ENCODE results near the gene ENDOV. TPM values are rescaled to one million over a fixed set of nuclear protein-coding genes. Genes with fewer than 3 reads are reported as not detected.

Gene ENDOV
- total RNA-seq, 1 experiment from 2014 or later, result 45.6 TPM

DNA sequence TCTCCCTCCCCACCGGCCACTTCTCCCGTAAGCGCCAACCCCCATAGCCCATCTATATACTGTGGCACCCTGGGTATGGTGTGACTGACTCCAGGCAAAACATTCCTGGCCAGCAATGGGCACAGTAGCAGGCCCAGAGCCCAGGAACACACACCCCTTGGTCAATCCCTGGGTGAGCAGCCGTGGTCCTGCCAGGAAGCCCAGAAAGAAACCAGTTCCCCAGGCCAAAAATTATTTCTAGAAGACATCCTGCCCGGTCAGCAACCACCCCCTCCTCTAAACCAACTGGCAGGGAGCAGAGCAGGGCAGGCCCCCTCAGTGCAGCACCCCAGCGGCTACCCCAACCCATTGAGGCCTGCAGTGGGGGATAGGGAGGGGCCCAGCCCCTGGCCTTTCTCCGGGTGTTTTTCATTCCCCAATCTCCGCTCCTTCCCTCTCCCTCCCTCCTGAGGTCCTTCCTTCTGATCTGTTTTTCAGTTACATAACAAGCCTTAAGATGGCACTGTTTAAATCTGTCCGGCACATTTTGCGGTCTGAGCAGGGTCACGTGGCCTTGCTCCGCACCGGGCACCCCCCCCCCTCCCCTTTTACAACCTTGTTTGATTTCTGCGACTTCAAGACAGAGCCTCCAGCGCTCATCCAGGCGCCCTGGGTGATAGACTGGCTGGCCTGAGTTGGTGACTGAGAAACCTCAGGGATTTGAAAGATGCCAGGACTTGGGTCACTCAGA lies 59.4 kb downstream of the ENDOV start (continued):
- TF ChIP-seq, protein P1, sequence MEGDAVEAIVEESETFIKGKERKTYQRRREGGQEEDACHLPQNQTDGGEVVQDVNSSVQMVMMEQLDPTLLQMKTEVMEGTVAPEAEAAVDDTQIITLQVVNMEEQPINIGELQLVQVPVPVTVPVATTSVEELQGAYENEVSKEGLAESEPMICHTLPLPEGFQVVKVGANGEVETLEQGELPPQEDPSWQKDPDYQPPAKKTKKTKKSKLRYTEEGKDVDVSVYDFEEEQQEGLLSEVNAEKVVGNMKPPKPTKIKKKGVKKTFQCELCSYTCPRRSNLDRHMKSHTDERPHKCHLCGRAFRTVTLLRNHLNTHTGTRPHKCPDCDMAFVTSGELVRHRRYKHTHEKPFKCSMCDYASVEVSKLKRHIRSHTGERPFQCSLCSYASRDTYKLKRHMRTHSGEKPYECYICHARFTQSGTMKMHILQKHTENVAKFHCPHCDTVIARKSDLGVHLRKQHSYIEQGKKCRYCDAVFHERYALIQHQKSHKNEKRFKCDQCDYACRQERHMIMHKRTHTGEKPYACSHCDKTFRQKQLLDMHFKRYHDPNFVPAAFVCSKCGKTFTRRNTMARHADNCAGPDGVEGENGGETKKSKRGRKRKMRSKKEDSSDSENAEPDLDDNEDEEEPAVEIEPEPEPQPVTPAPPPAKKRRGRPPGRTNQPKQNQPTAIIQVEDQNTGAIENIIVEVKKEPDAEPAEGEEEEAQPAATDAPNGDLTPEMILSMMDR (IDR thresholded peaks at IDR 0.05 in 2 of 3, conservative IDR thresholded peaks at IDR 0.05 in 1 of 3; ENCODE audit: borderline replicate concordance in 1 of 3, insufficient read depth in 1 of 3, low read depth in 2 of 3, low read length in 2 of 3), result peak; percentile 21 to 66 (median 43); a peak in 4 of 6 replicates

DNA sequence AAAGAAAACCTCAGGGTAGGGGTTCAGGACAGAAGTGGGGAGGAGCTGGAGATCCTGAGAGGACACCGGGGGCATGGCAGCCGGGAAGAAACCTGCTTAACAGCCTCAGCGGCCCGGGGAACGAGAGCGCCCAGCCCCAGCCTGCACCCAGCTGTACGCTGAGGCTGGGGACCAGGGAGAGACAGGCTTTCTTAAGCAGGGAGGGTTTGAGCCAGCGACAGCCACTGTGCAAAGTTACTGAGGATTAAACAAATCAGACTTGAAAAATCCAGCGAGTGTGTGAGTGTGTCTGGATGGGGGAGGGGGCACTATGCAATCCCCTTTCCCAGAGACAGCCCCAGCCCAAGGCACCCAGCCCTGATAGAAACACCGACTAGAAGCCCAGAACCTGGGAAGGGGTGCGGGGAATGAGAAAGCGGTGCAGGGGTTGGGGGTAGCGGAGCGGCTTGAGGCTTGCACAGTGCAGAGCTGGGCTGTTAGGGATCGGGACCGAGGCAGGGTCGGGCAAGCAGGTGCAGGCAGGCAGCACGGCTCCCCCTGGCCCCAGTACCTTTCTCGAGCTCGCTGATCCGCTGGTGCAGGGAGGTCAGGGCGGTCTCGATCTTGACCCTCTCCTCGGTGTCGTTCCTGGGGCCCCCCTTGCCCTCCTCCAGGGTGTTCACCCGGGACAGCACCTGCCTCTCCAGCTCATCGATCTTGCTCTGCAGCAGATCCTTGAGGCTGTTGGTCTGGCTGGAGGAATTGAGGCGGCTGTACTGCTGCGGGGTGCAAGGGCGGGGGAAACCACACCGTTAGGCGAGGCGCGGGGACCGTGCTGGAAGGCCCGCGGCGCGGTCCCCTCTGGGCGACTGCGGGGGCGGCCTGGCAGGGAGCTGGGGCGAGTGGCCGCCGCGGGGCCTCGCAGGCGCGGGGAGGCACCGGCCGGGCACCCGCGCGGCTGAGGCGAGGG lies 60.3 kb downstream of the ENDOV start:
- CTCF ChIA-PET, result interaction anchor here (0.7 to 1.1 kb wide), 2 partner anchors 95 to 138 kb away, joined by 3 to 5 read pairs; no protein-coding TSS in a partner anchor
- POLR2A ChIA-PET, result no interaction called here
- H3K27ac ChIP-seq (ENCODE audit: low read depth, low read length), result no peak overlapping the region
- RAD21 ChIA-PET (ENCODE audit: low non-redundant PET in 1 of 2, low total read pairs in 2 of 2, uncharacterized antibody in 2 of 2, unreplicated experiment in 2 of 2), result no interaction called here
- no peaks in the 10 kb centered on the region for H3K79me2 ChIP-seq (ENCODE audit: insufficient read depth, low read length)
- TF ChIP-seq EZH2phosphoT487 (IDR thresholded peaks at IDR 0.05; ENCODE audit: borderline replicate concordance) (no peak), EZH2 (IDR thresholded peaks at IDR 0.05) (no peak), POLR2A (IDR thresholded peaks at IDR 0.05; ENCODE audit: borderline replicate concordance, extremely low read depth, insufficient read depth, insufficient read length) (no peak), ELF1 (IDR thresholded peaks at IDR 0.05; ENCODE audit: borderline replicate concordance, low read depth) (no peak), ZFX (IDR thresholded peaks at IDR 0.05) (no peak), SRF (IDR thresholded peaks at IDR 0.05; ENCODE audit: low read depth) (no peak), POLR2AphosphoS5 (IDR thresholded peaks at IDR 0.05; ENCODE audit: low read depth, low read length) (no peak), ZNF274 (IDR thresholded peaks at IDR 0.05; ENCODE audit: low read depth, low read length) (no peak), CBX3 (IDR thresholded peaks at IDR 0.05; ENCODE audit: low read depth) (no peak), JUND (IDR thresholded peaks at IDR 0.05) (no peak), CEBPB (IDR thresholded peaks at IDR 0.05; ENCODE audit: low read depth) (no peak), RAD21 (IDR thresholded peaks at IDR 0.05; ENCODE audit: low read depth) (no peak)
- TF ChIP-seq, protein P2, sequence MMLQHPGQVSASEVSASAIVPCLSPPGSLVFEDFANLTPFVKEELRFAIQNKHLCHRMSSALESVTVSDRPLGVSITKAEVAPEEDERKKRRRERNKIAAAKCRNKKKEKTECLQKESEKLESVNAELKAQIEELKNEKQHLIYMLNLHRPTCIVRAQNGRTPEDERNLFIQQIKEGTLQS (IDR thresholded peaks at IDR 0.05), result no peak
- TF ChIP-seq, protein P1 (IDR thresholded peaks at IDR 0.05 in 2 of 3, conservative IDR thresholded peaks at IDR 0.05 in 1 of 3; ENCODE audit: borderline replicate concordance in 1 of 3, insufficient read depth in 1 of 3, low read depth in 2 of 3, low read length in 2 of 3), result no peak
- TF ChIP-seq, protein P3, sequence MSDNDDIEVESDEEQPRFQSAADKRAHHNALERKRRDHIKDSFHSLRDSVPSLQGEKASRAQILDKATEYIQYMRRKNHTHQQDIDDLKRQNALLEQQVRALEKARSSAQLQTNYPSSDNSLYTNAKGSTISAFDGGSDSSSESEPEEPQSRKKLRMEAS (IDR thresholded peaks at IDR 0.05), result no peak
- intact Hi-C loops (cut with micrococcal nuclease), result loop anchor here (1.0 kb wide), 1 partner anchor 100 kb away; no protein-coding TSS in a partner anchor
- H3K4me2 ChIP-seq (ENCODE audit: low read length), result peak overlapping the region; percentile 55
- no peaks in the 10 kb centered on the region for H3K27me3 ChIP-seq (ENCODE audit: insufficient read depth, low read length)
- H3K4me3 ChIP-seq (replicated peaks in 1 of 2; ENCODE audit: low read depth in 1 of 2, low read length in 2 of 2), result no peak overlapping the region
- ATAC-seq (peak; percentile 53), DNase-seq (ENCODE audit: low read depth, low spot score) (no peak)
- no peaks in the 10 kb centered on the region for H4K20me1 ChIP-seq (ENCODE audit: insufficient read depth)
- no peaks in the 10 kb centered on the region for H3K9me3 ChIP-seq (ENCODE audit: control insufficient read depth in 1 of 2, insufficient read depth in 1 of 2, low read depth in 1 of 2, low read length in 2 of 2)
- H3K9ac ChIP-seq (ENCODE audit: low read length), result no peak overlapping the region; the same call in 1 of the 2 replicates
- no peaks in the 10 kb centered on the region for H3K9me2 ChIP-seq (ENCODE audit: insufficient read depth)
- H2AFZ ChIP-seq (ENCODE audit: low read depth, low read length, poor library complexity, severe bottlenecking), result peak overlapping the region; percentile 56
- peaks cover 12 to 19% of the 10 kb centered on the region in 2 experiments for H3K4me1 ChIP-seq (ENCODE audit: control insufficient read depth in 1 of 2, insufficient read depth in 2 of 2, low read length in 2 of 2)
- BruUV-seq (replicated peaks), result no TSS peak
- no peaks in the 10 kb centered on the region for H3K36me3 ChIP-seq (ENCODE audit: control insufficient read depth in 1 of 2, insufficient read depth in 2 of 2, low read length in 2 of 2)

Data from HCT116 (cell line).